HEK293T (cell line): ENCODE data around the gene NEUROD2.

Experiments used
- BHLHE40 ChIP-seq: fragments of 450-650 bp; IDR thresholded peaks from 2 replicates; pipeline ENCODE4 v1.6.1; 2016; ENCODE audit warnings: mild to moderate bottlenecking, moderate library complexity, borderline replicate concordance
- CTBP1 ChIP-seq: fragments of 450-650 bp; IDR thresholded peaks from 2 replicates; pipeline ENCODE4 v1.6.1; 2016; ENCODE audit warnings: borderline replicate concordance
- ELF4 ChIP-seq: fragments of 450-650 bp; IDR thresholded peaks from 2 replicates; pipeline ENCODE4 v1.6.1; 2017; ENCODE audit warnings: antibody characterized with exemption
- FOXA1 ChIP-seq: fragments of 450-650 bp; IDR thresholded peaks from 2 replicates; pipeline ENCODE4 v1.6.1; 2016; ENCODE audit warnings: mild to moderate bottlenecking
- FOXK2 ChIP-seq: fragments of 450-650 bp; IDR thresholded peaks from 2 replicates; pipeline ENCODE4 v1.6.1; 2016; ENCODE audit warnings: mild to moderate bottlenecking
- FOXM1 ChIP-seq: fragments of 450-650 bp; IDR thresholded peaks from 2 replicates; pipeline ENCODE4 v1.6.1; 2017; ENCODE audit warnings: mild to moderate bottlenecking, borderline replicate concordance
- L3MBTL2 ChIP-seq: fragments of 450-650 bp; conservative IDR thresholded peaks from 2 replicates; pipeline ENCODE4 v1.6.1; 2016; ENCODE audit warnings: mild to moderate bottlenecking
- NFRKB ChIP-seq: fragments of 450-650 bp; IDR thresholded peaks from 2 replicates; pipeline ENCODE4 v1.6.1; 2016; ENCODE audit warnings: mild to moderate bottlenecking, moderate library complexity
- SP1 ChIP-seq: fragments of 450-650 bp; IDR thresholded peaks from 2 replicates; pipeline ENCODE4 v1.6.1; 2017
- SUZ12 ChIP-seq: fragments of 450-650 bp; IDR thresholded peaks from 2 replicates; pipeline ENCODE4 v1.6.1; 2016; ENCODE audit warnings: mild to moderate bottlenecking
- TARDBP ChIP-seq: fragments of 450-650 bp; IDR thresholded peaks from 2 replicates; pipeline ENCODE4 v1.6.1; 2016
- ZNF384 ChIP-seq: fragments of 450-650 bp; IDR thresholded peaks from 2 replicates; pipeline ENCODE4 v1.6.1; 2016
- TF ChIP-seq, protein P1 (sequence below): fragments of 450-650 bp; IDR thresholded peaks from 2 replicates; pipeline ENCODE4 v1.6.1; 2016

DNA sequence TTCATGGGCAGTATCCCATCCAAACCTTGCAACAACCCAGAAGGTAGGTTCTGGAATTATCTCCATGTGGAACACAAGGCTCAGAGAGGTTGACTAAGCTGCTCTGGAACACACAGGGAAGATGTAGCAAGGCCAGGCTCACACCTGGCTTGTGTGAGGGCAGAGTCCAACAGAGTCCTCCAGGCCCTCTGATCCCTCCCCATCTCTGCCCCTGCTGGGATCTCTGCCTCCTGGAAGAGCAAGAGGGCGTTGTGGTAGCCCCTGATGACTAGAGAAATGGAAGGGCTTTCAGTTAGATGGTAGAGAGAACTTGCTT is 12.0 kb upstream of the NEUROD2 start:
- no peak for TF ChIP-seq SP1
- no peak for TF ChIP-seq FOXM1
- TF ChIP-seq SUZ12 = no peak
- no peak for TF ChIP-seq ZNF384
- TF ChIP-seq BHLHE40 = no peak
- TF ChIP-seq, protein P1, sequence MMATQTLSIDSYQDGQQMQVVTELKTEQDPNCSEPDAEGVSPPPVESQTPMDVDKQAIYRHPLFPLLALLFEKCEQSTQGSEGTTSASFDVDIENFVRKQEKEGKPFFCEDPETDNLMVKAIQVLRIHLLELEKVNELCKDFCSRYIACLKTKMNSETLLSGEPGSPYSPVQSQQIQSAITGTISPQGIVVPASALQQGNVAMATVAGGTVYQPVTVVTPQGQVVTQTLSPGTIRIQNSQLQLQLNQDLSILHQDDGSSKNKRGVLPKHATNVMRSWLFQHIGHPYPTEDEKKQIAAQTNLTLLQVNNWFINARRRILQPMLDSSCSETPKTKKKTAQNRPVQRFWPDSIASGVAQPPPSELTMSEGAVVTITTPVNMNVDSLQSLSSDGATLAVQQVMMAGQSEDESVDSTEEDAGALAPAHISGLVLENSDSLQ = no peak
- TF ChIP-seq FOXA1 = no peak
- no peak for TF ChIP-seq FOXK2
- TF ChIP-seq ELF4 = no peak
- TF ChIP-seq NFRKB = no peak
- no peak for TF ChIP-seq TARDBP
- TF ChIP-seq L3MBTL2 = no peak
- no peak for TF ChIP-seq CTBP1
